NCI-H1694 (cell line): ENCODE data around the gene BTBD8.

Experiments
- DNase-seq: peaks from one replicate; lab custom pipeline; 2025; lab: John Stamatoyannopoulos, UW

BTBD8 gene

DNA sequence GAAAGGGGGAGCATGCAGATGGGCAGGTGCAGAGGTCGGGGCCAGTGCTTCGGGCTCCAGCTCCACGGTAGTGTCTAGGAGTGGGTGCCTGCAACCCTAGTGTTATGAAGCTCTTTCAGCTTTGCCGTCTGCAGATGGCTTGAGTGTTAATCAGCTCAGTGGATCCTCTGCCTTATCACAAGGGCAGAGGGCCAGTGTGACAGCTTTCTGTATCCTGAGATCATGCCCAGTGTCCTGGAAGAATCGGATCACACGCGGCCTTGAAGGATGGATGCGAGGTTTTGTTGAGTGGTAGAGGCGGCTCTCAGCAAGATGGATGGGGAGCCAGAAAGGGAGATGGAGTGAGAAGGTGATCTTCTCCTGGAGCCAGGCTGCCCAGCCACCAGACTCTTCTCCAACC, 112.1 kb downstream of the BTBD8 start:
- no peak for DNase-seq

DNA sequence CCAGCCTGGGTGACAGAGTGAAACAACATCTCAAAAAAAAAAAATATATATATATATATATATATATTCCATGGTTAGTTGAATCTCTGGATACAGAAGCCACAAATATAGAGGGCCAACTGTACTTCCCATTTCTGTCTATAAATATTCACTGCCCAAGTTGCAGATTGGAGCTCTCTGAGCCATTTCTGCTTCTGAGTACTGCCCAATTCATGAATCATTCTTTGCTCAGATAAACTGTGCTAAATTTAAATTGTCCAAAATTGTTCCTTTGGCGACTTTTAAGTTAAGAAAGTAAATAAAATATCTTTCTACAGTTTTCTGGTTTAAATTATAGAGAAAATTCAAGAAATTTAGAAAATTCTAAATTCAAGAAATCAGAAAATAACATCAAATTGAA, 114.4 kb downstream of the BTBD8 start:
- no peak for DNase-seq

DNA sequence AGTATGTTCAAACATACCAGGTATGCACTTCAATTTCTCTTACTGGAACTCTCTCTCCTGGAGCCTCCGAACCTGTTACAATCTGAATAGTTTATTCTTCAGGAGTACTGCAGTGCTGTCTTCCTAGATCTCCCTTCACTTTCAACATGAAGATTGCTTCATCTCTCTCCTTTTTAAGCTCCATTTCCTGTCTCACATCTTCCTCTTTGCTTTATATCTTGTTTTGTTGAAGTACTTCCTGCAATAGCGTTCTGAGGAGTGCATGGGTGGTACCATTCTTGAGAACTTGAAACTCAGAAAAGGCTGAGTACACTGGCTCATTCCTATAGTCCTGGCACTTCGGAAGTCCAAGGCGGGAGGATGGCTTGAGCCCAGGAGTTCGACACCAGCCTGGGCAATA, 121.8 kb downstream of the BTBD8 start:
- DNase-seq, result no peak

DNA sequence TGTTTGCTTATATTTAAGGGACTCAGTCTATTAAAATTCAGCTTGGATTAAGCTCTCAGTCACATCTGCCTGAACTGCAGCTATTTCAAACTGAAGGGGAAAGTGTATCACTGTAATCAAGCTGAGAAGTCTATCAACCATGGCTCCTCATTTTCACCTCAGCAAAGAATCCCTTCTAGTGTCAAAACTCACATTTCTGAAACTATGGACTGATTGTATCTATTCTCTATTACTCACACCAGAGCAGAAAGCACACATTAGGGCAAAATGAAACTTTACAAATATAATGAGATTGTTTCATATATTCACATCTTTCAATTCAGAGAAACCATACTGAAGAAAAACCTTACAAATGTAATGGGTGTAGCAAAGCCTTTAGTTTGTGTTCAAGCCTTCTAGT, 123.0 kb downstream of the BTBD8 start:
- no peak for DNase-seq

DNA sequence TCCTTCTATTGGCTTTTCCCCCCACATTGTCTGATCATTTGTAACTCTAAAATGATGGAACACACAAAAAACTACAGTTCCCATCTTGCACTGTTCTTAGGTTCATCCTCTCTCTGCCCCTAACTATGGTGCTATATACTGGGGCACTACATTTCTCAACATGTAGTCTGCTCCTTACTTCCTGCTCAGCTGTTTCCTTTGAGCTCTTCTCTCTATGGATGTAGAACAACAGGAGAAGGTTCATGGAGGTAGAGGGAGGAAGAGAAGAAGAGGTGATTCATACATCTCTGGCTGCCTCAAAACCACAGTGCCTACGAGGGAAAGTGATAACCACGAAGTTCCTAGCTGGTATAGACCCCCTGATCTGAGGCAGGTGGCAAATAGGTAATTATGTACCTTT, 130.6 kb downstream of the BTBD8 start:
- DNase-seq, result no peak

DNA sequence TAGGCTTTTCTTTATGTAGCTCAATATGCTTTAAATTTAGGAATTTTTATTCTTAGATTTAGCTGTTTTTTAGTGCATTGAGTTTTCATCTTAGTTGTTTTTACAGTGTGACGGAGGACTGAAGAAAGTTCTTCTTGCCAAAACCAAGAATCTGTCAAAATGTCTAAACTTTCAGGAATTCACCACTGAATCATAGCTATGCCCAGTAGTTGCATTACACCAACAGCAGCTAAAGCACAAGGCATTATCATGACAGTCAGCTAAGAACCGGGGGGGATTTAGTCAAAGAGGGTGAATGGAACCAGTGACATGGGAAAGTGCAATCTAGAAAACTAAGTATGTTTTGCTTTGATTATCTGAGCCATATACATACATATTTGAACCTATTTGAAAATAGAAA, 131.0 kb downstream of the BTBD8 start:
- DNase-seq, result no peak

DNA sequence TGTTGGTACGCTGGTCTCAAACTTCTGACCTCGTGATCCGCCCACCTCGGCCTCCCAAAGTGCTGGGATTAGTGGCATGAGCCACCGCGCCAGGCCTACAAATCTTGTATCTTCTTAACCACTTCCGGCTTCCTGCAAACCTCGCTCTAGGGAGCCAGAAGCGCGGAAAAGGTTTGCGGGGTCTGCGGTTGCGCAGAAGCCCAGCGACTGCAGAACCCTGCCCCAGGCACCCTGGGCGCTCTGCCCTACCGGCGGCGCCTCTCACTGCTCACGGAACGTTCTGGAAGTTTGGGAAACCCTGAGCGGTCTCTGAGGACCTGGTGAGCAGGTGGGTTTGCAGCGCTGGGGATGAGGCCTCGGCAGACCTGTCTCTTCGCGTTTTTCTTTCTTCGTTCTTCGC, 137.6 kb downstream of the BTBD8 start, which contains the start of gene C1orf146:
TSS of gene C1orf146 (plus strand) at position 195 of the 400 bp plus-strand sequence. CDS start 13,506 bp downstream, outside the sequence.
- no peak for DNase-seq

DNA sequence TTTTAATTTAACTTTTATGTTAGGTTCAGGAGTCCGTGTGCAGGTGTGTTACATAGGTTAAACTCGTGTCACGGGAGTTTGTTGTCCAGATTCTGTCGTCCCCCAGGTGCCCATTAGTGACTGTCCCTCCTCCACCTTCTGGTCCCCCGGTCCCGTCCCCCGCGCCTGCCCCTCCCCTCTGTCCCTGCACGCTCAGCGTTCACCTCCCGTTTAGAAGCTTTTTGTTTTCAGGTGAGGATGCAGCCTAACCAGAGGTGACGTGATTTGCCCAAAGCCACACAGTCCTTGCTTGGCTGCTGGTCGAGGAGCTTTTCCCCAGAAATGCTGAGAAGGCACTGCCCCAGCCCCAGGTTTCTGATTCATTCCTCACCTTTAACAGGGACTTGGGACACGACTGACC, 138.4 kb downstream of the BTBD8 start:
- DNase-seq, result no peak

DNA sequence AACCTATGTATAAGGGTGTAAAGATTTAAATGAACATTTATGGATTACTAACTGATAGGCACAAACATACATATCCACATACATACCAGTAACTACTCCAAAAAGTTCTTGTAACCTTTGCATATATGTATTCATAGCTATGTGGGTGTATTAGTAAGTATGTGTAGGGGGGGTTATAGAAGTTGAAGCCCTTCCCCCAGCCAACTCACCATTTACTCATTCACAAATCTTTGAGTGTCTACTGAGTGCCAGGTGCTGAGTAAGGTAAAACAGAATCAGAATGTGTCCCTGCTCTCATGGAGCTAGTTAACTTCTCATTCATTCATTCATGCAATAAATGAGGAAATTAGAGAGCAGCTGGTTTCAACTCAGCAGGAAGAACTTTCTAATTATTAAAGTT, 138.9 kb downstream of the BTBD8 start:
- DNase-seq, result no peak

DNA sequence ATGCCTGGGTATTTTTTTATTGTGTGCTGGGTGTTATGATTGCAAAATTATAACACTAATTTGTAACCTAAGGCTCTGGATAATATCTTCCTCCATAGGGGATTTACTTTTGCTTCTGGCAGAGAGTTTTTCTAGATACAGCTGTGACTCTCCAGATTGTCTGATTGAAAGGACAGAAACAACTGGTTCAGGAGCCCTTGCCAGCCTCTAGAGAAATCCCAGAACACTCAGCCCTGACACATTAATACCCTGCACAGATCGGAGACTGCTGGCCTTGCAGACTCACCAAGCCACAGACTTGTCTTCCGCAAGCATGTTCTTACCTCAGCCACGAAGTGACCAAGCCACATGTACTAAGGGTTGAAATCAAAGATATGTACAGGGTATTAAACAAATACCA, 148.3 kb downstream of the BTBD8 start:
- DNase-seq, result no peak

DNA sequence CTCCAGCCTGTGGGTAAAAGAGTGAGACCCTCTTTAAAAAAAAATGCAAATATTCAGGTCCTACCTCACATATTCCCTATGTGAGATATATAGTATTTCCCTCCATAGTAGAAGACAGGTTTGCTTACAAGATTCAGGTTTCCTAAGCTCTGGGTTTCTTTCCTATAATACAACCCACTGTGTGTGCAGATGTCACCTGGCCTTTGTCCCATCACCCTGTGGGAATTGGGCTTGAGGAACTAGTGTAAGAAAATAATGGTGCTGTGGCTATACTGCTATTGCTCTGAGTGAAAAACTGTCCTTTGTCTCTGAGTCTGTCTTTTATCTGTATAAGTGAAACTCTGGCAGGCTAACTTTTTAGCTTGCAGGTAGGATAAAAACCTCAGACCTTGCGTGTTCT, 150.6 kb downstream of the BTBD8 start:
- DNase-seq, result no peak
